ENCODE measurements around the gene TMEM95. TPM values are rescaled to one million over a fixed set of nuclear protein-coding genes. Genes with fewer than 3 reads are reported as not detected.
"Not testable (repeated sequence)": the region's sequence is repeated elsewhere in the genome, so short reads cannot be mapped to it uniquely, and the experiment has no call there.

TMEM95 gene
- polyA plus RNA-seq, 1 donor from 2014 or later, result not detected

DNA sequence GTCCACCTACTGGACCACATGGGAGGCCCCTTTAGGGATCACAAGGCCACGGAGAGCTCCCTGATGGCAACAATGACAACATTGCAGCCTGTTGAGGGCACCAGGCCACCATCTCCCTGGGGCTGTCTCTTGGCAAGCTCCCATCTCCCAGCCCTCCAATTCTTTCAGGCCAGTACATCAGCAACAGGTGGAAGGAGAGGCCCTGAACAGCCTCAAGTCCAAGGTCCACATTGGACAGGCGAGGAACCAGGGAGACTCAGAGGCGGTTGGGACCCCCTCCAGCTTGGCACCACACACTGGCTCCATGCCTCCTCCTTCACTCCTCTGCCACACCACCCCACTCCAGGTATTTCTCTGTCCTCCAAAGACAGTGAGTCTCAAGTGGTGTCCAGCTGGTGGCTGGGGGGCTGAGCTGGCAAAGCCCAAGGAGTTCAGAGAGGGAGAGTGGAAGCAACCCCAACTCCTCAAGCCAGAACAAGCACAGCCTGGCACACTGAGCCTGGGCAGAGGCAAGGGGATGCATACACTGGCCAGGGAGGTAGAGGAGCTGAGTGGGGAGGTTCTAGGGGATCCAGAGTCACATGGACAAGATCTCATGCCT, 19.9 kb upstream of the TMEM95 start:
- no peaks in the 10 kb centered on the region for H3K9me3 ChIP-seq (ENCODE audit: low read length)
- H3K36me3 ChIP-seq (ENCODE audit: insufficient read depth, low read length), result no peaks in the 10 kb centered on the region
- H3F3A ChIP-seq (ENCODE audit: insufficient read depth, low read length, poor library complexity, severe bottlenecking), result no peaks in the 10 kb centered on the region
- H3K4me2 ChIP-seq (ENCODE audit: low read length), result no peak overlapping the region
- H3K27me3 ChIP-seq (ENCODE audit: insufficient read depth, low read depth, low read length), result no peaks in the 10 kb centered on the region
- no peaks in the 10 kb centered on the region for H3K9me2 ChIP-seq (ENCODE audit: insufficient read depth, low read length)
- TF ChIP-seq RAD21 (conservative IDR thresholded peaks at IDR 0.05) (no peak), EZH2 (IDR thresholded peaks at IDR 0.05; ENCODE audit: borderline replicate concordance, insufficient read depth, low read length, poor library complexity, severe bottlenecking) (no peak), POLR2AphosphoS5 (IDR thresholded peaks at IDR 0.05) (no peak), SMC3 (conservative IDR thresholded peaks at IDR 0.05; ENCODE audit: poor library complexity) (no peak), EP300 (conservative IDR thresholded peaks at IDR 0.05; ENCODE audit: poor library complexity, severe bottlenecking) (no peak), MXI1 (conservative IDR thresholded peaks at IDR 0.05; ENCODE audit: poor library complexity, severe bottlenecking) (no peak), TAF1 (IDR thresholded peaks at IDR 0.05; ENCODE audit: low read depth) (no peak)
- TF ChIP-seq, protein P1, sequence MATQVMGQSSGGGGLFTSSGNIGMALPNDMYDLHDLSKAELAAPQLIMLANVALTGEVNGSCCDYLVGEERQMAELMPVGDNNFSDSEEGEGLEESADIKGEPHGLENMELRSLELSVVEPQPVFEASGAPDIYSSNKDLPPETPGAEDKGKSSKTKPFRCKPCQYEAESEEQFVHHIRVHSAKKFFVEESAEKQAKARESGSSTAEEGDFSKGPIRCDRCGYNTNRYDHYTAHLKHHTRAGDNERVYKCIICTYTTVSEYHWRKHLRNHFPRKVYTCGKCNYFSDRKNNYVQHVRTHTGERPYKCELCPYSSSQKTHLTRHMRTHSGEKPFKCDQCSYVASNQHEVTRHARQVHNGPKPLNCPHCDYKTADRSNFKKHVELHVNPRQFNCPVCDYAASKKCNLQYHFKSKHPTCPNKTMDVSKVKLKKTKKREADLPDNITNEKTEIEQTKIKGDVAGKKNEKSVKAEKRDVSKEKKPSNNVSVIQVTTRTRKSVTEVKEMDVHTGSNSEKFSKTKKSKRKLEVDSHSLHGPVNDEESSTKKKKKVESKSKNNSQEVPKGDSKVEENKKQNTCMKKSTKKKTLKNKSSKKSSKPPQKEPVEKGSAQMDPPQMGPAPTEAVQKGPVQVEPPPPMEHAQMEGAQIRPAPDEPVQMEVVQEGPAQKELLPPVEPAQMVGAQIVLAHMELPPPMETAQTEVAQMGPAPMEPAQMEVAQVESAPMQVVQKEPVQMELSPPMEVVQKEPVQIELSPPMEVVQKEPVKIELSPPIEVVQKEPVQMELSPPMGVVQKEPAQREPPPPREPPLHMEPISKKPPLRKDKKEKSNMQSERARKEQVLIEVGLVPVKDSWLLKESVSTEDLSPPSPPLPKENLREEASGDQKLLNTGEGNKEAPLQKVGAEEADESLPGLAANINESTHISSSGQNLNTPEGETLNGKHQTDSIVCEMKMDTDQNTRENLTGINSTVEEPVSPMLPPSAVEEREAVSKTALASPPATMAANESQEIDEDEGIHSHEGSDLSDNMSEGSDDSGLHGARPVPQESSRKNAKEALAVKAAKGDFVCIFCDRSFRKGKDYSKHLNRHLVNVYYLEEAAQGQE (IDR thresholded peaks at IDR 0.05; ENCODE audit: borderline replicate concordance), result no peak
- TF ChIP-seq, protein P2, sequence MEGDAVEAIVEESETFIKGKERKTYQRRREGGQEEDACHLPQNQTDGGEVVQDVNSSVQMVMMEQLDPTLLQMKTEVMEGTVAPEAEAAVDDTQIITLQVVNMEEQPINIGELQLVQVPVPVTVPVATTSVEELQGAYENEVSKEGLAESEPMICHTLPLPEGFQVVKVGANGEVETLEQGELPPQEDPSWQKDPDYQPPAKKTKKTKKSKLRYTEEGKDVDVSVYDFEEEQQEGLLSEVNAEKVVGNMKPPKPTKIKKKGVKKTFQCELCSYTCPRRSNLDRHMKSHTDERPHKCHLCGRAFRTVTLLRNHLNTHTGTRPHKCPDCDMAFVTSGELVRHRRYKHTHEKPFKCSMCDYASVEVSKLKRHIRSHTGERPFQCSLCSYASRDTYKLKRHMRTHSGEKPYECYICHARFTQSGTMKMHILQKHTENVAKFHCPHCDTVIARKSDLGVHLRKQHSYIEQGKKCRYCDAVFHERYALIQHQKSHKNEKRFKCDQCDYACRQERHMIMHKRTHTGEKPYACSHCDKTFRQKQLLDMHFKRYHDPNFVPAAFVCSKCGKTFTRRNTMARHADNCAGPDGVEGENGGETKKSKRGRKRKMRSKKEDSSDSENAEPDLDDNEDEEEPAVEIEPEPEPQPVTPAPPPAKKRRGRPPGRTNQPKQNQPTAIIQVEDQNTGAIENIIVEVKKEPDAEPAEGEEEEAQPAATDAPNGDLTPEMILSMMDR (IDR thresholded peaks at IDR 0.05; ENCODE audit: poor library complexity, severe bottlenecking), result no peak
- H3K27ac ChIP-seq (ENCODE audit: low read length), result no peak overlapping the region
- H3K4me3 ChIP-seq (ENCODE audit: low read length), result no peak overlapping the region
- no peak overlapping the region for H2AFZ ChIP-seq (ENCODE audit: low read depth, low read length)
- no peak overlapping the region for H3K9ac ChIP-seq (ENCODE audit: low read length)
- no peaks in the 10 kb centered on the region for H4K20me1 ChIP-seq (ENCODE audit: insufficient read depth)
- no peaks in the 10 kb centered on the region for H3K79me2 ChIP-seq (replicated peaks; ENCODE audit: insufficient read depth, low read length)

DNA sequence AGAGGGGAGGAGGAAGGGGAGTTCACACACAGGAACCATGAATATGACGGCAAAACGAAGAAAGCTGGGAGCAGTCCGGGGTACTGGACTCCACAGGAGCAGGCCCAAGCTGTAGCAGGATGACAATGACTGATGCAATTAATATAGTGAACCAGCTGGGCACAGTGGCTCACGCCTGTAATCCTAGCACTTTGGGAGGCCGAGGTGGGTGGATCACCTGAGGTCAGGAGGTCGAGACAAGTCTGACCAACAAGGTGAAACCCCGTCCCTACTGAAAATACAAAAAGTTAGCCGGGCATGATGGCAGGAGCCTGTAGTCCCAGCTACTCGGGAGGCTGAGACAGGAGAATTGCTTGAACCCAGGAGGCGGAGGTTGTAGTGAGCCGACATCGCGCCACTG, 19.2 kb upstream of the TMEM95 start:
- H3K27me3 ChIP-seq (ENCODE audit: insufficient read depth, low read depth, low read length); H3K9me3 ChIP-seq (ENCODE audit: low read length); H3K9me2 ChIP-seq (ENCODE audit: insufficient read depth, low read length); H3F3A ChIP-seq (ENCODE audit: insufficient read depth, low read length, poor library complexity, severe bottlenecking); H2AFZ ChIP-seq (ENCODE audit: low read depth, low read length); H3K4me3 ChIP-seq (ENCODE audit: low read length); H3K27ac ChIP-seq (ENCODE audit: low read length); H3K79me2 ChIP-seq (replicated peaks; ENCODE audit: insufficient read depth, low read length); H3K4me2 ChIP-seq (ENCODE audit: low read length); H3K36me3 ChIP-seq (ENCODE audit: insufficient read depth, low read length); H4K20me1 ChIP-seq (ENCODE audit: insufficient read depth); H3K9ac ChIP-seq (ENCODE audit: low read length): not testable (repeated sequence)

Measured in neural cell (in vitro differentiated cells).